HepG2 (cell line): Measurements from ENCODE around the gene MAFB. TPM values are rescaled to one million over a fixed set of nuclear protein-coding genes. Genes with fewer than 3 reads are reported as not detected.

ENCODE experiments used
- AGO1 ChIP-seq: fragments of 200-400 bp; formaldehyde crosslinking; IDR thresholded peaks from 2 replicates; pipeline ENCODE4 v1.6.1; 2017; ENCODE audit warnings: mild to moderate bottlenecking, low read depth, low read length, moderate library complexity; ENCODE audit not compliant: poor library complexity, severe bottlenecking
- BHLHE40 ChIP-seq: IDR thresholded peaks from 2 replicates; pipeline ENCODE4 v1.6.1; 2011; ENCODE audit warnings: low read length, improper control_type of control experiment
- CHD4 ChIP-seq: fragments of 200-600 bp; sonication (generic); IDR thresholded peaks from 2 replicates; pipeline ENCODE4 v1.7.0; 2017; ENCODE audit warnings: mild to moderate bottlenecking, low read length, borderline replicate concordance
- DNMT3B ChIP-seq: conservative IDR thresholded peaks from 2 replicates; pipeline ENCODE4 v1.6.1; 2016; ENCODE audit warnings: missing biosample characterization, control low read depth
- ELF4 ChIP-seq: sonication (generic); formaldehyde crosslinking; IDR thresholded peaks from 2 replicates; pipeline ENCODE4 v1.5.0; 2020; ENCODE audit warnings: missing genetic modification reagents, mild to moderate bottlenecking, moderate library complexity, borderline replicate concordance
- FOSL1 ChIP-seq: sonication (generic); formaldehyde crosslinking; IDR thresholded peaks from 2 replicates; pipeline ENCODE4 v1.9.0; 2021; ENCODE audit warnings: missing genetic modification reagents, borderline replicate concordance
- GABPA ChIP-seq, 2 experiments: IDR thresholded peaks; 2 replicates each; pipeline ENCODE4 v1.6.1; 2011 to 2016; ENCODE audit warnings: low read depth in 2 of 2, low read length in 1 of 2, missing biosample characterization in 1 of 2, missing genetic modification characterization in 1 of 2
- HNRNPLL ChIP-seq: fragments of 200-400 bp; formaldehyde crosslinking; IDR thresholded peaks from 2 replicates; pipeline ENCODE4 v1.6.1; 2017; ENCODE audit warnings: mild to moderate bottlenecking, low read depth, low read length; ENCODE audit not compliant: poor library complexity, severe bottlenecking
- MBNL3 ChIP-seq: fragments of 250-450 bp; sonication (Bioruptor Pico); conservative IDR thresholded peaks from 2 replicates; pipeline ENCODE4 v1.8.0; 2022; ENCODE audit warnings: mild to moderate bottlenecking, inconsistent platforms
- NFKB2 ChIP-seq: sonication (generic); formaldehyde crosslinking; IDR thresholded peaks from 2 replicates; pipeline ENCODE4 v1.4.0; 2020; ENCODE audit warnings: missing genetic modification reagents, borderline replicate concordance
- NR2C2 ChIP-seq: sonication (generic); formaldehyde crosslinking; IDR thresholded peaks from 2 replicates; pipeline ENCODE4 v1.4.0; 2020; ENCODE audit warnings: missing genetic modification reagents, mild to moderate bottlenecking, moderate library complexity, borderline replicate concordance
- PAWR ChIP-seq: sonication (generic); formaldehyde crosslinking; IDR thresholded peaks from 2 replicates; pipeline ENCODE4 v1.4.0; 2020; ENCODE audit warnings: missing genetic modification reagents, mild to moderate bottlenecking, borderline replicate concordance
- TFDP1 ChIP-seq: IDR thresholded peaks from 2 replicates; pipeline ENCODE4 v1.6.1; 2016; ENCODE audit warnings: missing compliant biosample characterization, missing genetic modification reagents, borderline replicate concordance
- TOPORS ChIP-seq: sonication (generic); formaldehyde crosslinking; IDR thresholded peaks from 2 replicates; pipeline ENCODE4 v1.8.0; 2023; ENCODE audit warnings: mild to moderate bottlenecking, missing genetic modification reagents
- YEATS4 ChIP-seq: sonication (generic); formaldehyde crosslinking; IDR thresholded peaks from 2 replicates; pipeline ENCODE4 v1.4.0; 2020; ENCODE audit warnings: missing genetic modification reagents, borderline replicate concordance
- ZNF138 ChIP-seq: sonication (generic); formaldehyde crosslinking; IDR thresholded peaks from 2 replicates; pipeline ENCODE4 v1.5.0; 2020; ENCODE audit warnings: mild to moderate bottlenecking, low read depth, missing genetic modification reagents
- ZNF205 ChIP-seq: IDR thresholded peaks from 2 replicates; pipeline ENCODE4 v1.6.1; 2018; ENCODE audit warnings: missing biosample characterization, missing genetic modification reagents
- ZNF576 ChIP-seq: sonication (generic); formaldehyde crosslinking; IDR thresholded peaks from 2 replicates; pipeline ENCODE4 v1.4.0; 2020; ENCODE audit warnings: mild to moderate bottlenecking, missing genetic modification reagents
- polyA plus RNA-seq, 8 experiments: library from polyadenylated mRNA; depleted of rRNA in 3 of 8; stranded (reverse) in 7 of 8; unstranded in 1 of 8; fragments of >200 nt; fragmentation: Illumina TruSeq in 4 of 8; extraction: Trizol in 4 of 8; gene quantifications; 2 replicates each; pipeline versions ENCODE4 v1.2.1 to v1.2.3, GENCODE V29; 2011 to 2016; ENCODE audit warnings: low read depth in 4 of 8, missing spikeins in 1 of 8, mixed read lengths in 1 of 8; ENCODE audit not compliant: insufficient read depth in 1 of 8
- total RNA-seq, 5 experiments: library from RNA; depleted of rRNA; stranded (reverse); fragments of >200 nt; fragmentation: Illumina TruSeq; extraction: Trizol; gene quantifications; 2 replicates each; pipeline ENCODE4 v1.2.3, GENCODE V29; 2016; ENCODE audit warnings: low read depth in 1 of 5
- TF ChIP-seq, protein P1 (sequence below): sonication (generic); formaldehyde crosslinking; IDR thresholded peaks from 2 replicates; pipeline ENCODE4 v1.5.0; 2020; ENCODE audit warnings: mild to moderate bottlenecking, missing genetic modification reagents
- TF ChIP-seq, protein P2 (sequence below): sonication (generic); formaldehyde crosslinking; IDR thresholded peaks from 2 replicates; pipeline ENCODE4 v1.4.0; 2020; ENCODE audit warnings: missing genetic modification reagents

Gene MAFB
- total and polyA plus RNA-seq, 2 of the 13 experiments (the other 11 are each of a cell fraction or from before 2014, with no cell fraction given): 0.08 to 0.11 TPM

- TF ChIP-seq TOPORS (CRISPR knock-in tag): no peak
- TF ChIP-seq ELF4: no peak
- TF ChIP-seq DNMT3B: no peak
- no peak for TF ChIP-seq ZNF138 (CRISPR knock-in tag)
- TF ChIP-seq GABPA (IDR thresholded peaks at IDR 0.05; ENCODE audit: low read depth, low read length): no peak
- no peak for TF ChIP-seq GABPA (CRISPR knock-in tag; IDR thresholded peaks at IDR 0.05; ENCODE audit: low read depth)
- TF ChIP-seq TFDP1 (CRISPR knock-in tag): no peak
- TF ChIP-seq NR2C2 (CRISPR knock-in tag): no peak
- 0 out of 2 replicates have a peak, but pooled peaks have one; percentile 4 for TF ChIP-seq ZNF576
- no peak for TF ChIP-seq BHLHE40
- 0 out of 2 replicates have a peak, but pooled peaks have one; percentile 19 for TF ChIP-seq NFKB2 (CRISPR knock-in tag)
- TF ChIP-seq ZNF205: no peak
- no peak for TF ChIP-seq HNRNPLL
- TF ChIP-seq CHD4: no peak
- TF ChIP-seq AGO1: peak; percentile 18
- TF ChIP-seq, protein P1, sequence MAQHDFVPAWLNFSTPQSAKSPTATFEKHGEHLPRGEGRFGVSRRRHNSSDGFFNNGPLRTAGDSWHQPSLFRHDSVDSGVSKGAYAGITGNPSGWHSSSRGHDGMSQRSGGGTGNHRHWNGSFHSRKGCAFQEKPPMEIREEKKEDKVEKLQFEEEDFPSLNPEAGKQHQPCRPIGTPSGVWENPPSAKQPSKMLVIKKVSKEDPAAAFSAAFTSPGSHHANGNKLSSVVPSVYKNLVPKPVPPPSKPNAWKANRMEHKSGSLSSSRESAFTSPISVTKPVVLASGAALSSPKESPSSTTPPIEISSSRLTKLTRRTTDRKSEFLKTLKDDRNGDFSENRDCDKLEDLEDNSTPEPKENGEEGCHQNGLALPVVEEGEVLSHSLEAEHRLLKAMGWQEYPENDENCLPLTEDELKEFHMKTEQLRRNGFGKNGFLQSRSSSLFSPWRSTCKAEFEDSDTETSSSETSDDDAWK (CRISPR knock-in tag): no peak
- TF ChIP-seq MBNL3 (CRISPR knock-in tag): no peak
- TF ChIP-seq PAWR: no peak
- TF ChIP-seq YEATS4 (CRISPR knock-in tag): peak; percentile 54
- peak; percentile 22; the same call in 1 of the 2 replicates for TF ChIP-seq FOSL1 (CRISPR knock-in tag)
- TF ChIP-seq, protein P2, sequence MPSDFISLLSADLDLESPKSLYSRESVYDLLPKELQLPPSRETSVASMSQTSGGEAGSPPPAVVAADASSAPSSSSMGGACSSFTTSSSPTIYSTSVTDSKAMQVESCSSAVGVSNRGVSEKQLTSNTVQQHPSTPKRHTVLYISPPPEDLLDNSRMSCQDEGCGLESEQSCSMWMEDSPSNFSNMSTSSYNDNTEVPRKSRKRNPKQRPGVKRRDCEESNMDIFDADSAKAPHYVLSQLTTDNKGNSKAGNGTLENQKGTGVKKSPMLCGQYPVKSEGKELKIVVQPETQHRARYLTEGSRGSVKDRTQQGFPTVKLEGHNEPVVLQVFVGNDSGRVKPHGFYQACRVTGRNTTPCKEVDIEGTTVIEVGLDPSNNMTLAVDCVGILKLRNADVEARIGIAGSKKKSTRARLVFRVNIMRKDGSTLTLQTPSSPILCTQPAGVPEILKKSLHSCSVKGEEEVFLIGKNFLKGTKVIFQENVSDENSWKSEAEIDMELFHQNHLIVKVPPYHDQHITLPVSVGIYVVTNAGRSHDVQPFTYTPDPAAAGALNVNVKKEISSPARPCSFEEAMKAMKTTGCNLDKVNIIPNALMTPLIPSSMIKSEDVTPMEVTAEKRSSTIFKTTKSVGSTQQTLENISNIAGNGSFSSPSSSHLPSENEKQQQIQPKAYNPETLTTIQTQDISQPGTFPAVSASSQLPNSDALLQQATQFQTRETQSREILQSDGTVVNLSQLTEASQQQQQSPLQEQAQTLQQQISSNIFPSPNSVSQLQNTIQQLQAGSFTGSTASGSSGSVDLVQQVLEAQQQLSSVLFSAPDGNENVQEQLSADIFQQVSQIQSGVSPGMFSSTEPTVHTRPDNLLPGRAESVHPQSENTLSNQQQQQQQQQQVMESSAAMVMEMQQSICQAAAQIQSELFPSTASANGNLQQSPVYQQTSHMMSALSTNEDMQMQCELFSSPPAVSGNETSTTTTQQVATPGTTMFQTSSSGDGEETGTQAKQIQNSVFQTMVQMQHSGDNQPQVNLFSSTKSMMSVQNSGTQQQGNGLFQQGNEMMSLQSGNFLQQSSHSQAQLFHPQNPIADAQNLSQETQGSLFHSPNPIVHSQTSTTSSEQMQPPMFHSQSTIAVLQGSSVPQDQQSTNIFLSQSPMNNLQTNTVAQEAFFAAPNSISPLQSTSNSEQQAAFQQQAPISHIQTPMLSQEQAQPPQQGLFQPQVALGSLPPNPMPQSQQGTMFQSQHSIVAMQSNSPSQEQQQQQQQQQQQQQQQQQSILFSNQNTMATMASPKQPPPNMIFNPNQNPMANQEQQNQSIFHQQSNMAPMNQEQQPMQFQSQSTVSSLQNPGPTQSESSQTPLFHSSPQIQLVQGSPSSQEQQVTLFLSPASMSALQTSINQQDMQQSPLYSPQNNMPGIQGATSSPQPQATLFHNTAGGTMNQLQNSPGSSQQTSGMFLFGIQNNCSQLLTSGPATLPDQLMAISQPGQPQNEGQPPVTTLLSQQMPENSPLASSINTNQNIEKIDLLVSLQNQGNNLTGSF: no peak
These were observed 622 bp downstream of the MAFB start (continued) for GRCh38 chr20:40688129-40689099.
